HG03460 (cell line): Measurements from ENCODE around the gene HBZ.
"Not testable (repeated sequence)": the region's sequence is repeated elsewhere in the genome, so short reads cannot be mapped to it uniquely, and the experiment has no call there.

Experiments
- ATAC-seq: cut with Tn5 transposase; IDR thresholded peaks from one replicate; pipeline ENCODE4 v1.9.1; 2021; ENCODE audit not compliant: unreplicated experiment

HBZ gene

DNA sequence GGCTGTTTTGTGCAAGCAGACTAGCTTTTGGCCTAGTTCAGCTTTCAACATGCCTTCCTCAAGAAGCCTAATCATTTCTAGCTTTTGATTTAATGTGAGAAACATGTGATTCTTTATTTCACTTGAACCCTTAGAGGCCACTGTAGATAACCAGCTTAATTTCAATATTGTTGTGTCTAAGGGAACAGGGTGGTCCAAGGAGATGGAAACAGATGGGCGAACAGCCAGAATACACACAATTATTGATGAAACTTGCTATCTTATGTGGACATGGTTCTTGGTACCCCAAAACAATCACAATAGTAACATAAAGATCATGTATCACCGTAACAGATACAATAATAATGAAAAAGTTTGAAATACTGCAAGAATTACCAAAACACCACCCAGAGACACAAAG is 18.7 kb upstream of the HBZ start:
- no peak for ATAC-seq

DNA sequence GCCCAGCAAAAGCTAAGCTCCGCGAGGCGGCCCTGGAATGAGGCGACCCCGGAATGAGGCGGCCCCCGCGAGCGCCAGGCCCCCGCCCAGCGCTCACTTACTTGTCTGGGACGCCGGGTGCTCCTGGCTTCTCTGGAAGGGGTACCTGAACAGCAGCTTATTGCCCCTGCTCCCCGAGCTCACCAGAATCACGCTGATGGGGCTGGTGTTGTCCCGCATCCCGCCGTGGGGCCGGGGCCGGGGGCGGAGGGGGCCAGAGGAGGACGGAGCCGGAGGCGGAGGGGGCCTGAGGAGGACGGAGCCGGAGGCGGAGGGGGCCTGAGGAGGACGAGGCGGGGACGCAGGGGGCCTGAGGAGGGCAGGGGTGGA is 14.4 kb upstream of the HBZ start:
- ATAC-seq: no peak

DNA sequence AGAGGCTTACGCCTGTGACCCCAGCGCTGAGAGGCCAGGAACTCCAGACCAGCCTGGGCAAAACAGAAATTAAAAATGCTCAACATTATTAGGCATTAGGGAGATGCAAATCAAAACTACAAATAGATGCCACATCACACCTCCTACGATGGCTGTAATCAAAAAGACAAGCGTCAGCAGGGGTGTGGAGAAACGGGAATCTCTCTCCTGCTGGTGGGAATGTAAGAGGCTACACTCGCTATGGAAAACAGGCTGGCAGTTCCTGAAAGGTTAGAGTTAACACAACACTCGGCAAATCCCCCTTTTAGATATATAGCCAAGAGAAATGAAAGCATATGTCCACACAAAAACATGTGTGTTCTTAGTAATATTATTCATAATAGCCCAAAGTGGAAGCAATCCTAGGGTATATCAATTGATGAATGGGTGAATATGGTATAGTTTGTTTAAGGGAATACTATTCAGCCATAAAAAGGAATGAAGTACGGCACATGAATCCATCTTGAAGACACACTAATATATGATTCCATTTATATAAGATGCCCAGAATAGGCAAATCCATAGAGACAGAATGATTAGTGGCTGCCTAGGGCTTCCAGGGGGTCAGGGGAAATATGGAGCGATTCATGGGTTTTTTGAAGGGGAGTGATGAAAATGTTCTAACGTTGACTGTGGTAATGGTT is 12.1 kb upstream of the HBZ start:
- ATAC-seq: no peak

DNA sequence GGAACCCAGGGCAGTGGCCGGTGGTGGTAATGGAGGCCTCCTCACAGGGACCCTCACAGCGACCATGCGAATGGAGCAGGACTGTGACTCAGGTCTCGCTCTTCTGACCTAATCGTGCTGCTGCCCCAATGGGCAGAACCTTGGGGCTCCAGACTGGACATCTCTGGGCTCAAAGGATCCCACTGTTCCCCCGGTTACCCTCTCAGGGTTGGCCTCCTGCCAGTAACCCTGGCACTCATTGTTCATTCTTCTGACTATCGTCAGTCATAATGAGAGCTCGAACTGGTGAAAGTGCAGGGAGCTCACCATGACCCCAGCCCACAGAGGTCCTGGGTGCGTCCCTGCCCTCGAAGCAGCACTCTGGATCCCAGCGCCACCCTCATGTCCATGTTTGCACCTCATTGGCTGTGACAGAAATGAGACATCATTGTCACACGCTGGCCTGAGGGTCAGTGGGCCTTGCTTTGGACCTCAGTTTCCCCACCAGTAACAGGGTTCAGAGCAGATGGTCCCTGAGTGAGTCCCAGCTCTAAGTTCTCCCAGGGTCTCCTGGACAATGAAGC is 10.0 kb upstream of the HBZ start:
- ATAC-seq: no peak

DNA sequence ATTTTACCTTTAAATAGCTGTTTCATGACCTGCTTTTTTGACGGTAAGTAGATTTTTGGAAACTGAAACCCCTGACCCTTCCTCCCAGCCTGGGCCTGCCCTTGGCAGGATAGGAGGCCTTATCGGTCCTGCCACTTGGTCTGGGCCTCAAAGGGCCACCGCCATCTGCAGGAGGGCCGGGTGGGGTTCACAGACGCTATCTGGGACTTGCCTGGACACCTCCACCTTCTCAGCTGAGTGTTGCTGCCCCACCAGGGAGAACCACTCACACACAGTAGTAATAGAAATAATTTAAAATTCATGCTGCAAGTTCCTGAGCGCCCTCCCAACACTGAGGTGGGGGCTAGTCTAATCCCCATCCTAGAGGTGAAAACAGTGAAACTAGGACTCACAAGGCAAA is 9.4 kb upstream of the HBZ start:
- no peak for ATAC-seq

DNA sequence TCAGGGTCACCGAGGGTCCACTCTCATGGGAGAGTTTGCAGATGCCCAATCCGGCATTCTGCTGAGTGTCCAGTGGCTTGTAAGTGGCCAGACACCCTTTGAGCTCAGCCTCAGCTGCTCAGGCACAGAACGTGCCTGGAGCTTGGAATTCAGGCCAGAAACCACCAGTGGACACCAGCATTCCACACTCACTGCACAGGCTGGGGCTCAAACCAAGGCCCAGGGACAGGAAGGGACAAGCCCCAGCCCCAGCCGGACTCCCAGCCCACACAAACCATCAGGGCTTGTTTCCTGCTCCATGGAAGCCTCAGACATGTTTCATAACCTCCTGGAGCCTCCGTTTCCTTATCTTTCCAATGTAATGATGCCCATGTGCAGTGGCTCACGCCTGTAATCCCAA is 9.0 kb upstream of the HBZ start:
- ATAC-seq: no peak

GRCh38 chr16:144797-145252 is 7.6 kb upstream of the HBZ start:
- no peak for ATAC-seq

DNA sequence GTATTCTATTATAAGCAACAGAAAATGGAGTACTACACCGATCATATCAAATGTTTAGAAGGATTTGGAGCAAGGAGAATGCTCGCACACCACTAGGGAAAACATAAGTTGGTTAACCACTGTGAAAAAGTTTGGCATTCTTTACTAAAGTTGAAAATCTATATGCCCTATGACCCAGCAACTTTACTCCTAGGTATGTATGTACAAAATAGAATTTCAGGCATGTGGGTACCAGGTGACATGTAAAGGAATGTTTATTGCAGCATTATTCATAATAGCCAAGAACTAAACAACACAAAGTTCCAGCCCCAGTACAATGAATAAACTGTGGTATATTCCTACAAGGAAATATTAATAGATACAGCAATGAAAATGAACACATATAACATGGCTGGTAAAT is 5.8 kb upstream of the HBZ start:
- ATAC-seq: no peak

DNA sequence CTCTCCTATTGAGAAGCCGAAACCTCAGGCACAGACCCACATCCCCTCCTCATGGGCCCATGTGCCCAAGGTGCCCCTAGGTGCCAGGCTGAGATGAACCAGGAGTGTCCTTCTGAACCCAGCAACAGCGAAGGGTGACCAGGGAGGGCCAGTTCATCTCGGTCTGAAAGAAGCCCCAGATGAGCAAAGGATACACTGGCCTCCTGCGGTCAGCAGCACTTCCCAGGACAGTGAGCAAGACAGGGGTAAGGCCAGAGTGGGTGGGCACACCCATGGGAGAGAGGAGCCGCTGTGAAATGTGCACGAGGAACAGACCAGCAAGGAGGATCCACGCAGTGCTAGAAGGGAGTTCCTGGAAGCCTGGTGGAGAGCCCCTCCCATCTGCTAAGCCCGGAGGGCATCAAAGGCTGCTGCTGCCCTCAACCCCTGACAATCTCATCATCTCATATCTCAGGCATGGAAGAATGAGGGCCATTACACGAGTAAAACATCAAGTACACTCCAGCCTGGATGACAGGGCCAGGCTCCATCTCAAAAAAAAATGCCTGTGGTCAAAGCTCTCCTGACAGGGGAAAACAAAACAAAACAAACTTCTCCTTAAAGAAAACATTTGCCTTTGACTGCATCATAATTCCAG is 3.3 kb upstream of the HBZ start:
- ATAC-seq: no peak

GRCh38 chr16:153129-153521 is 681 bp downstream of the HBZ start:
- ATAC-seq: not testable (repeated sequence)

- not testable (repeated sequence) for ATAC-seq
Measured at GRCh38 chr16:153550-154216, 1.2 kb downstream of the HBZ start.

DNA sequence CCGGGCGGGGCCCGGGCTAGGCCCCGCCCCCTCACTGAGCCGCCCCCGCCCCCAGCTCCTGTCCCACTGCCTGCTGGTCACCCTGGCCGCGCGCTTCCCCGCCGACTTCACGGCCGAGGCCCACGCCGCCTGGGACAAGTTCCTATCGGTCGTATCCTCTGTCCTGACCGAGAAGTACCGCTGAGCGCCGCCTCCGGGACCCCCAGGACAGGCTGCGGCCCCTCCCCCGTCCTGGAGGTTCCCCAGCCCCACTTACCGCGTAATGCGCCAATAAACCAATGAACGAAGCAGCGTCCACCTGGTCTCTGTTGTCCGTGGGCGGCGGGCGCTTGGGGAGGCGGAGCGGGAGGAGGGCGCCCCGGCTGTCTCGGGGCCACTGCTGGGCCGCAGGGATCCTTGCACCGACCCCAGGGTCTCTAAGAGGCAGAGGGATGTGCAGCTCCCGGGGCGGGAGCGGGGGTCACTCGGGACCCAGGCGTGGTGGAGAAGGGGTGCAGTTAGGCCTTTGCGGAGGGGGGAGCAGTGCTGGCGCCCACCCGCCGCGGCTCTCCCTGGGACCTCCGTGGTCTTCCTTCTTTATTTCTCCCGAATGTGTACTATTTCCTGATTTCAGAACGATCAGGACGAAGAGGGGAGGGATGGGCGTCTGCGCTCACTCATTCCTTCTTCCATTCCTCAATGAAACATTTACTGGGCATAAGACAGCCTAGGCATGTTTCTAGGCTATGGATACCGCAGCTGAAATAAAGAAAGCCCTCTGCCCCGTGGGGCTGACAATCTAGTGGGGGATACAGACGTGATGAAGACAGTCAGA is 2.0 kb downstream of the HBZ start:
- no peak for ATAC-seq

DNA sequence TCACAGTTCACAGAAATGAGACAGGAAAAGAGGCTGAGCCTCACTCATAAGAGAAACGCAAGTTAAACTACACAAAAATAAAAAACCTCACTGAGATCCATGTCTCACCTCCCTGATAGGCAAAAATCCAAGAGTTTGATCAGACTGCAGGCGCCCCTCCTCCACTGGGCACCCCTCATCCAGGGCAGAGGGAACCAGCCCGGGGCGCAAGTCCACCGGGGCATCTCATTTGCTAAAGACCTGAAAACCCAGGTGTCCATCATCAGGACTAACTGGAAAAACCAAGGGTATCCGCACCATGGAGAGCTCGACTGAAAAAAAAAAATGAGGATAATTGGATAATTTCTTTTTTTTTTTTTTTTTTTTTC is 2.6 kb downstream of the HBZ start:
- ATAC-seq: no peak

DNA sequence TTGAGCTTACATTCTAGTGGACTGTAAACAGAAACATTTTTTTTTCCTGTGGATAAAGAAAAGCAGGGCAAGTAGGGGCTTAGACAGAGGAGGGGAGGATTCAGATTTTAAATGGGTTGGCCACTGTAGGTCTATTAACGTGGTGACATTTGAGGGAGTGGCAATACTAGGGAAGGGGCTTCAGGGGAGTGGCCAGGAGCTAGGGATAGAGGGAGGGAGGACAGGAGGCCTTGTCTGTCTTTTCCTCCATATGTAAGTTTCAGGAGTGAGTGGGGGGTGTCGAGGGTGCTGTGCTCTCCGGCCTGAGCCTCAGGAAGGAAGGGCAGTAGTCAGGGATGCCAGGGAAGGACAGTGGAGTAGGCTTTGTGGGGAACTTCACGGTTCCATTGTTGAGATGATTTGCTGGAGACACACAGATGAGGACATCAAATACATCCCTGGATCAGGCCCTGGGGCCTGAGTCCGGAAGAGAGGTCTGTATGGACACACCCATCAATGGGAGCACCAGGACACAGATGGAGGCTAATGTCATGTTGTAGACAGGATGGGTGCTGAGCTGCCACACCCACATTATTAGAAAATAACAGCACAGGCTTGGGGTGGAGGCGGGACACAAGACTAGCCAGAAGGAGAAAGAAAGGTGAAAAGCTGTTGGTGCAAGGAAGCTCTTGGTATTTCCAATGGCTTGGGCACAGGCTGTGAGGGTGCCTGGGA is 6.8 kb downstream of the HBZ start:
- ATAC-seq: no peak

GRCh38 chr16:160242-160641 is 7.8 kb downstream of the HBZ start:
- not testable (repeated sequence) for ATAC-seq

DNA sequence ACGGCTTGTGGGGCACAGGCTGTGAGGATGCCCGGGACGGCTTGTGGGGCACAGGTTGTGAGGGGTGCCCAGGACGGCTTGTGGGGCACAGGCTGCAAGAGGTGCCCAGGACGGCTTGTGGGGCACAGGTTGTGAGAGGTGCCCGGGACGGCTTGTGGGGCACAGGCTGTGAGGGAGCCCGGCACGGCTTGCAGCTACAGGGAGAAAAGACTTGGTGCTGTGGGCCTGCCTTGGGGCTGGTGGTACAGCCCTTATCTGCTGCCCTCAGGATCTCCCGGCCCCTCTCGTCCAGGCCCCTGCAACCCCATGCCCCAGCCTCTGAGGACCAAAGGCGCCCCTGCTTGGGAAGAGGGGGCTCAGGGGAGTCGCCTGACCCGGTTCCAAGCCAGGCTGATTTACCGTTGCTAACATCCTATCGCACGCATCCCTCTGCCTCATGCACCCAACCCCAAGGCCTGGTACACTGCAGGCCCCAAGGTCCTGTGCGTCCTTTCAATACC is 8.3 kb downstream of the HBZ start:
- no peak for ATAC-seq

DNA sequence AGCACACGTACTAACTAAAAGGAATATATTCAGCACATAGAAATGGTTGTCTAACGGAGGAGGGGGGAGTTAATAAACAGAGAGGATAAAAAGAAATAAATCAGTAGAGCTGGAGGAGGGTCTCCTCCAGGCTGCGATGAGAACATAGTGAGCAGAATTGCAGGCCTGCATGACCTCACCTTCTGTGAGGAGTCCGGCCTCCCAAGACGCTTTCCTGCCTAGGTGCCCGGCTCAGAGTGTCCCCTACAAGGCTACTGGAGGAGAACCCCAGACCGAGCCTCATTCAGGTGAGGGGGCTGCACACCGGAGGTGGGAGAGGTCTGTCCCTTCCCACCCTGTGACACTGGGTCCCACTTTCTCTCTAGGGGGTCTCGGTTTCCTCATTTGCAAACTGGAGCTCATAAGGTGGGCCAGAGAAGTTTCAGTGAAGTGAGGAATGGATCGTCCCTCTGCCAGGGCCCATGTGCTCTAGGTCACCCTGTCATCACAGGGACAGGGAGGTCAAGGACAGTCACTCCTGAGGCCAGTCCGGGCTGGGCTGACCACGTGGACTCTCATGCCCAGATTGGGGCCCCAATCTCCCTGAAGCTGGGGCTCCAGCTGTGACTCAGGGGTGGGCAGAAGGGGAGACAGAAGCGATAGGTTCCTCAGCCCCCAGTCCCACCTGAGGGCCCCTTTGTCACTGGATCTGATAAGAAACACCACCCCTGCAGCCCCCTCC is 10.0 kb downstream of the HBZ start:
- no peak for ATAC-seq

- ATAC-seq: not testable (repeated sequence)
Measured at GRCh38 chr16:163139-163538, 10.7 kb downstream of the HBZ start.

DNA sequence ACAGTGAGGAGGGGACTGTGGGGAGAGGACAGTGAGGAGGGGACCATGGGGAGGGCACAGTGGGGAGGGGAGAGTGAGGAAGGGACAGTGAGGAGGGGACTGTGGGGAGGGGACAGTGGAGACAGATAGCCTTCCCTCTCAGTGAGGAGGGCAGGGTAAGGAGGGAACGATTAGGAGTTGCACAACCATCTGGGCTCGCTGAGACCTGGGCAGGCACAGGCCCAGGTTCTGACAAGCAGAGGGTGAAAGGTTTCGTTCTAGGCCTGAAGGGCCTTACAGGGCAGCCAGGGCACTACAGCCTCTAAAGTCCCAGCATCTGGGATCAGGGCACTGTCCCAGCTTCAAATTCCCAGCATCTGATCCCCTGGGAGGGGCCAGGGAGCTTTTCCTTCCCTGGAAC is 11.3 kb downstream of the HBZ start:
- ATAC-seq: not testable (repeated sequence)
